ENCODE measurements around the gene JAK1. TPM values are rescaled to one million over a fixed set of nuclear protein-coding genes. Genes with fewer than 3 reads are reported as not detected.

The JAK1 gene
- total and polyA plus RNA-seq, 9 of the 15 experiments (the other 6 are each of a cell fraction or from before 2014, with no cell fraction given): 9.7 to 44.1 (median 42.5) TPM

GRCh38 chr1:64865105-64865757 is 101.1 kb downstream of the JAK1 start (continued):
- peak; percentile 31 for TF ChIP-seq NCOR1 (IDR thresholded peaks at IDR 0.05)
- TF ChIP-seq MITF (IDR thresholded peaks at IDR 0.05): no peak
- TF ChIP-seq CHD7 (IDR thresholded peaks at IDR 0.05; ENCODE audit: low read depth, low read length): no peak
- no peak for TF ChIP-seq FOSL1 (tag; conservative IDR thresholded peaks at IDR 0.05)
- TF ChIP-seq PREB (CRISPR knock-in tag; IDR thresholded peaks at IDR 0.05): no peak
- TF ChIP-seq KDM1A (IDR thresholded peaks at IDR 0.05): peak; percentile 78 to 83
- TF ChIP-seq KDM2B (CRISPR knock-in tag; IDR thresholded peaks at IDR 0.05): no peak
- TF ChIP-seq SIN3A (IDR thresholded peaks at IDR 0.05; ENCODE audit: borderline replicate concordance in 2 of 2, control insufficient read depth in 1 of 2, low read depth in 2 of 2, low read length in 2 of 2): no peak
- peak; percentile 37; the same call in 1 of the 2 replicates for TF ChIP-seq SMAD4 (CRISPR knock-in tag; conservative IDR thresholded peaks at IDR 0.05)
- no peak for TF ChIP-seq E2F1 (CRISPR knock-in tag; IDR thresholded peaks at IDR 0.05)
- TF ChIP-seq THAP7 (CRISPR knock-in tag; IDR thresholded peaks at IDR 0.05): no peak

Data from K562 (cell line).